ENCODE measurements around the gene TDRD12.
"Not testable (repeated sequence)": the region's sequence is repeated elsewhere in the genome, so short reads cannot be mapped to it uniquely, and the experiment has no call there.

TDRD12 gene

GRCh38 chr19:32745594-32746251 is 26.2 kb downstream of the TDRD12 start:
- DNase-seq (ENCODE audit: low read depth in 2 of 2), result not testable (repeated sequence)

- DNase-seq (ENCODE audit: low read depth in 2 of 2), result not testable (repeated sequence)
Observed at GRCh38 chr19:32746631-32747196, 27.1 kb downstream of the TDRD12 start.

GRCh38 chr19:32748497-32748896 is 28.9 kb downstream of the TDRD12 start:
- DNase-seq (ENCODE audit: low read depth in 2 of 2), result no peak

GRCh38 chr19:32748948-32749347 is 29.4 kb downstream of the TDRD12 start:
- no peak for DNase-seq (ENCODE audit: low read depth in 2 of 2)

- no peak for DNase-seq (ENCODE audit: low read depth in 2 of 2)
Observed at GRCh38 chr19:32749361-32749760, 29.8 kb downstream of the TDRD12 start.

GRCh38 chr19:32750441-32751055 is 31.0 kb downstream of the TDRD12 start:
- DNase-seq (ENCODE audit: low read depth in 2 of 2), result no peak

- DNase-seq (ENCODE audit: low read depth in 2 of 2), result no peak
Observed at GRCh38 chr19:32751066-32751465, 31.5 kb downstream of the TDRD12 start.

GRCh38 chr19:32757189-32757588 is 37.6 kb downstream of the TDRD12 start:
- DNase-seq (ENCODE audit: low read depth in 2 of 2), result no peak

- DNase-seq (ENCODE audit: low read depth in 2 of 2), result not testable (repeated sequence)
Observed at GRCh38 chr19:32765365-32765764, 45.8 kb downstream of the TDRD12 start.

GRCh38 chr19:32767951-32768679 is 48.5 kb downstream of the TDRD12 start:
- no peak for DNase-seq (ENCODE audit: low read depth in 2 of 2)

- no peak for DNase-seq (ENCODE audit: low read depth in 2 of 2)
Observed at GRCh38 chr19:32771596-32771995, 52.0 kb downstream of the TDRD12 start.

GRCh38 chr19:32773126-32773525 is 53.6 kb downstream of the TDRD12 start:
- no peak for DNase-seq (ENCODE audit: low read depth in 2 of 2)

- no peak for DNase-seq (ENCODE audit: low read depth in 2 of 2)
Observed at GRCh38 chr19:32779082-32779481, 59.5 kb downstream of the TDRD12 start.

- no peak for DNase-seq (ENCODE audit: low read depth in 2 of 2)
Observed at GRCh38 chr19:32781280-32781679, 61.7 kb downstream of the TDRD12 start.

GRCh38 chr19:32782089-32782488 is 62.5 kb downstream of the TDRD12 start:
- DNase-seq (ENCODE audit: low read depth in 2 of 2), result not testable (repeated sequence)

GRCh38 chr19:32787161-32787813 is 67.7 kb downstream of the TDRD12 start:
- not testable (repeated sequence) for DNase-seq (ENCODE audit: low read depth in 2 of 2)

- DNase-seq (ENCODE audit: low read depth in 2 of 2), result not testable (repeated sequence)
Observed at GRCh38 chr19:32787895-32788294, 68.3 kb downstream of the TDRD12 start.

- DNase-seq (ENCODE audit: low read depth in 2 of 2), result no peak
Observed at GRCh38 chr19:32789429-32789828, 69.9 kb downstream of the TDRD12 start.

GRCh38 chr19:32798201-32798600 is 78.6 kb downstream of the TDRD12 start:
- no peak for DNase-seq (ENCODE audit: low read depth in 2 of 2)

GRCh38 chr19:32800191-32800590 is 80.6 kb downstream of the TDRD12 start:
- DNase-seq (ENCODE audit: low read depth in 2 of 2), result no peak

- DNase-seq (ENCODE audit: low read depth in 2 of 2), result no peak
Observed at GRCh38 chr19:32800754-32801153, 81.2 kb downstream of the TDRD12 start.

- no peak for DNase-seq (ENCODE audit: low read depth in 2 of 2)
Observed at GRCh38 chr19:32802840-32803239, 83.3 kb downstream of the TDRD12 start.

Measured in stimulated activated CD8-positive, alpha-beta memory T cell treated with anti-CD3 and anti-CD28 coated beads, Interleukin-2, amount 100 ng/mL, for 48 hours (primary cell).